AG04449 (cell line): Measurements from ENCODE around the gene IGF2BP2.

ENCODE experiments used
- CTCF ChIA-PET: fragments of 350-600 bp; formaldehyde crosslinking; extraction: SDS; loops from one replicate; lab custom pipeline; 2021; ENCODE audit warnings: antibody characterized with exemption; lab: Yijun Ruan, JAX
- POLR2A ChIA-PET: fragments of 400-600, 350-600 bp; formaldehyde crosslinking; extraction: SDS; loops from one replicate; lab custom pipeline; 2020; ENCODE audit warnings: antibody characterized with exemption, inconsistent platforms; lab: Yijun Ruan, JAX
- DNase-seq: peaks from one replicate; pipeline ENCODE4 v3.0.0-alpha.2; 2010; ENCODE audit warnings: low read depth, low spot score
- H3K4me3 ChIP-seq: 2 replicates; pipeline ENCODE4 v1.5.1; 2011; ENCODE audit warnings: low read depth, mild to moderate bottlenecking, control low read depth, low read length
- CTCF ChIP-seq: IDR thresholded peaks from one replicate; pipeline ENCODE4 v1.5.1; 2011; ENCODE audit warnings: mild to moderate bottlenecking, moderate library complexity, low read length, control low read depth, inconsistent platforms; ENCODE audit not compliant: insufficient read depth; ENCODE audit errors: missing control alignments

The IGF2BP2 gene

GRCh38 chr3:185713015-185713414, 111.8 kb downstream of the IGF2BP2 start:
- CTCF ChIA-PET, result interaction anchor here (1.4 to 1.5 kb wide), 2 partner anchors 35 to 52 kb away, joined by 4 to 6 read pairs; no protein-coding TSS in a partner anchor
- TF ChIP-seq CTCF, result no peak
- POLR2A ChIA-PET, result no interaction called here
- DNase-seq, result no peak
- no peak overlapping the region for H3K4me3 ChIP-seq

DNA sequence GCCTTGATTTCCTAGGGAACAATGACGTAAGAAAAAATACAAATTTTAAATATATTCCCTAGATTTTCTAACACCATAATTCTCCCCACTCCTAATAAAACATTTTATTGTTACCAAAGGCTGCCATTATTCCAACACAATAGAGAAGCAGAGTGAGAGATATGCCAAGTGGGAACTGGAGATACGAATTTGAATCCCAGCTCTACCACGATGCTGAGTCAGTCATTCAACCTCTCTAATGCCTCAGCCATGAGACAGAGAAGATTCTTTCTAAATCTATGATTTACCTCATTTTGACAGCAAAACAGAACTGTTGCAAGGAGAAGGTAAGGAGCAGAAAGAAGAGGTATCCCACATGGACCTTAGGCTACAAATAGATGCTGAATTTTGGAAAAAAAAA, 112.5 kb downstream of the IGF2BP2 start:
- no peak for TF ChIP-seq CTCF
- CTCF ChIA-PET, result interaction anchor here (1.3 to 2.0 kb wide), 5 partner anchors 10 to 231 kb away, joined by 3 to 5 read pairs (median 4); no protein-coding TSS in a partner anchor
- POLR2A ChIA-PET, result no interaction called here
- DNase-seq, result no peak
- H3K4me3 ChIP-seq, result no peak overlapping the region

DNA sequence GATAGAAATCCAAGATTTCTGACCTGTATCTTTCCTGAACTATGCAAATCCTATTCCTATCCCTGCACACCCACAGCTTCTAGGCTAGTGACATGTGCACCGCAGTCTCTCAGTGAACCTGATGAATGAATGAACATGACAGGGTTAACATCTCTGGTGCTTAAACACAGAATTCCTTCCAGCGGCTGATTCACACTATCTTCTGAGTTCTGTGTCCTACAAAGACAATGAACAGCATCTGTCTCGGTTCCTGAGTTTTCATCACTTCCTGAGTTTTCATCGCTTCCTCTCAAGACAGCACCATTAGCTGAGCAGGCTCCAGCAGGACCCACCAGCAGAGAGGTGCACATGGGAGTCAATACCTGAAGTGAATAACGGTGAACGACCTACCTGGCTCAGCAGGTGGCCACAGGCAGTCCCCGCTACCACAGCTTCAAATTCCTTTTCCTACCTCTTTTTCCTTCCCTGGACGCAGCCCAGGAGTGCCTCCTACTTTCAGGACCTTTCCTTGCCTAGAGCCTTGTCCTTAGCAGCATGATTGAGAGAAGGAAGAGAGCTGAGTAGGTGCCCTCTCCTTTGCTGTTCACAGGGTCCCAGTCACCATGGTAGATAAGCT, 113.5 kb downstream of the IGF2BP2 start:
- ChIA-PET POLR2A (interaction anchor here (0.9 kb wide), 1 partner anchor 10 kb away, joined by 3 read pairs; no protein-coding TSS in a partner anchor), CTCF (interaction anchor here (1.2 to 2.0 kb wide), 6 partner anchors 9 to 232 kb away, joined by 3 to 5 read pairs (median 4); no protein-coding TSS in a partner anchor)
- no peak for TF ChIP-seq CTCF
- DNase-seq, result no peak
- H3K4me3 ChIP-seq, result no peak overlapping the region

DNA sequence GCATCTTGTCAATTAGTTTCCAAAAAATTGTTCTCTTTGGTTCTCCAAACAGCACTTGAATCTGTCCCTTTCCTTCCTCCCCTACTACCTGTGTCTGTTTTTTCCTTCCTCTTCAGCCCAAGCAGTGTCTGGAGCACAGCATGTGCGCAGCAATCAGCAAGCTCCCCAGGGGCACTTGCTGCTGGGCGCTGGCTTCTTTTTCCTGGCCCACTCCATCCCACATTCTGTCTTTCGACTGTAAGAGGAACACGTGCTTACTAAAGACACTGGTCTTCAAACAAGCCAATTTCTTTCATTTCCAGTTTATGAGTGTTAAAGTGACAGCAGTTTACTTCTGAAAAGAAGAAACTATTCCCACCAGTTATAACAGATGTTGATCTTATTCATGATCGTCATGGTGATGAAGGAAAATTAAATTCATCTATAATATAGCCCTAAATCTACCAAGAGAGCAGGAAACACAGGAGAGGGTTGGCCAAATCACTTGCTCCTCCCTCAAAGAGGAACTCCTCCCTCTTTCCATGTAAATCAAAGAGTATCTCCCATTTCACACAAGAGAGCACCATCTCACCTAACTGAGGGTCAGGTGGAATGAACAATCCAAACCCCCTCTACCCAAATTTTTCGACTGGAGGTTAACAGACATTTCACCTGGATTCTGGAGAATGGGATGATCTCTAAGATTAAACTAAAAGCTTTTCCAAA, 115.4 kb downstream of the IGF2BP2 start:
- DNase-seq, result no peak
- POLR2A ChIA-PET, result interaction anchor here (1.0 to 1.1 kb wide), 2 partner anchors 10 to 53 kb away, joined by 3 read pairs; no protein-coding TSS in a partner anchor
- CTCF ChIA-PET, result interaction anchor here (0.6 to 1.8 kb wide), 4 partner anchors 8 to 52 kb away, joined by 3 to 5 read pairs (median 4); no protein-coding TSS in a partner anchor

GRCh38 chr3:185708392-185708791, 116.5 kb downstream of the IGF2BP2 start:
- POLR2A ChIA-PET, result interaction anchor here (1.0 kb wide), 1 partner anchor 52 kb away, joined by 3 read pairs; no protein-coding TSS in a partner anchor
- DNase-seq, result no peak
- no peak for TF ChIP-seq CTCF
- CTCF ChIA-PET, result interaction anchor here (0.5 to 1.8 kb wide), 4 partner anchors 43 to 235 kb away, joined by 3 to 5 read pairs (median 4); no protein-coding TSS in a partner anchor
- H3K4me3 ChIP-seq, result no peak overlapping the region

More for the DNA sequence above, 115.4 kb downstream of the IGF2BP2 start:
- H3K4me3 ChIP-seq, result no peak overlapping the region
- TF ChIP-seq CTCF, result no peak

DNA sequence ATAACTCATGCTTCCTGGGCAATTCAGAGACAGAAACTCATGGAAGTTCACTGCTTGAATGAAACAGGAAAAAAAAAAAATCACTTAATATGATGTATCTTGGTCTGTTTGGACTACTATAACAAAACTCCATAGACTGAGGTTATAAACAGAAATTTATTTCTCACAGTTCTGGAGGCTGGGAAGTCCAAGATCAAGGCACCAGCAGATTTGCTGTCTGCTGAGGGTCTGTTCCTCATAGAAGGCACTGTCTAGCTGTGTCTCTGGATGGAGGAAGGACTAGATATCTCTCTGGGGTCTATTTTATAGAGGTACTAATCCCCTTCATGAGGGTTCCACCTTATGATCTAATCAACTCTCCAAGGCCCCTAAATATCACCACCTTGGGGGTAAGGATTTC, 119.3 kb downstream of the IGF2BP2 start:
- no peak for DNase-seq
- ChIA-PET POLR2A (no interaction called here), CTCF (no interaction called here)
- TF ChIP-seq CTCF, result no peak
- H3K4me3 ChIP-seq, result no peak overlapping the region
